ENCODE results near the gene VRK3. TPM values are rescaled to one million over a fixed set of nuclear protein-coding genes. Genes with fewer than 3 reads are reported as not detected.

Gene VRK3
- total and polyA plus RNA-seq, 2 of the 4 experiments (the other 2 are of a cell fraction) = 28.7 to 35.8 TPM

DNA sequence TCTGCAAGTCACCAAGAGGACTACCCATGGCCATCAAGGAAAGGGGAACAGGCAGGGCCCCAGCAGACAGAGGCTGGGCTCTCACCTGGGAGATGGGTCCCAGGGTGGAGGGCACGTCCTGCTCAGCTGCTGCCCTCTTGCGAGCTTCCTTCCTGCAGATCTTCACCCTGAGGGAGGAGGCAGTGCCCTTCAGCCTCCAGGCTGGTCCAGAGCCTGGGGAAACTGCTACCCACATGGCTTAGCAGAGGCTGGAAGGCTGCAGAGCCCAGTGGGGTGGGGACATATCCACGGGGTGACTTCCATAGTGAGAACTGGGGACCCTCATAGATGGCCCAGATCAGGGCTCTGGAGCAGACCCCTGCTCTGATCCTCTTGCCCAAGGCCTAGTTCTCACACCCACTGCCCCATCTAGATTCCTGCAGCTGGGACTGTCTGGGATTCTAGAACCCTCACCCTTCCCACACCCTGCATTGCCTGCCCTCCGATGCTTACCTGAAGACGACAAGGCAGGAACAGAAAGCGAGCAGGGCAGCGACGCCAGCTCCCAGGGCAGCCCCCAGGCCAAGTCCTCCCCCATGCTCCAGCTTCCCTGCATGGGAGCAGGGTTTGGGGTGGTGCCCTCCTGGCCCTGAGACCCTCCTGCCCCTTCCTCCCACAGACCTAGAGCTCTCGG is 73.2 kb downstream of the VRK3 start:
- Histone ChIP-seq H4K20me1 (ENCODE audit: insufficient read depth, low read length) (no peaks in the 10 kb centered on the region), H3K4me2 (ENCODE audit: low read depth, low read length) (no peak overlapping the region), H2BK5ac (ENCODE audit: low read depth, low read length, poor library complexity, severe bottlenecking) (no peak overlapping the region), H3K4me3 (ENCODE audit: insufficient read depth, low read depth, low read length) (no peak overlapping the region), H3K4me1 (ENCODE audit: control insufficient read depth, insufficient read depth, low read length) (no peaks in the 10 kb centered on the region), H2BK120ac (ENCODE audit: low read depth, low read length) (no peak overlapping the region), H2AK5ac (ENCODE audit: low read depth, low read length) (no peak overlapping the region), H4K5ac (ENCODE audit: low read depth, low read length) (no peak overlapping the region), H3K14ac (replicated peaks; ENCODE audit: low read depth, low read length) (no peak overlapping the region), H3K27ac (ENCODE audit: insufficient read depth, low read length) (no peak overlapping the region), H2AFZ (replicated peaks; ENCODE audit: low read length, poor library complexity) (no peak overlapping the region), H4K8ac (ENCODE audit: low read depth in 2 of 2, low read length in 2 of 2) (no peak overlapping the region), H3K79me1 (ENCODE audit: low read depth in 1 of 2, low read length in 2 of 2) (no peaks in the 10 kb centered on the region), H3K56ac (ENCODE audit: extremely low read depth, insufficient read depth, low read length) (no peak overlapping the region), H3K36me3 (ENCODE audit: control insufficient read depth, insufficient read depth, low read length) (no peaks in the 10 kb centered on the region), H3K9me3 (ENCODE audit: control insufficient read depth, insufficient read depth, low read length) (no peaks in the 10 kb centered on the region), H3K9ac (ENCODE audit: low read depth, low read length) (no peak overlapping the region), H2AK9ac (replicated peaks; ENCODE audit: low read depth, low read length, poor library complexity) (no peak overlapping the region), H3K27me3 (ENCODE audit: control insufficient read depth, insufficient read depth, low read length) (peaks cover 11% of the 10 kb centered on the region), H2BK15ac (ENCODE audit: low read depth, low read length) (no peak overlapping the region), H2BK20ac (ENCODE audit: low read depth, low read length) (no peak overlapping the region), H3K18ac (ENCODE audit: low read depth, low read length) (no peak overlapping the region), H4K91ac (ENCODE audit: insufficient read depth, low read depth, low read length) (no peak overlapping the region), H3K9me1 (ENCODE audit: insufficient read depth, low read length) (no peaks in the 10 kb centered on the region), H3K4ac (ENCODE audit: low read depth, low read length) (no peak overlapping the region), H3K23ac (ENCODE audit: low read depth, low read length) (no peak overlapping the region)
- TF ChIP-seq, protein P1, sequence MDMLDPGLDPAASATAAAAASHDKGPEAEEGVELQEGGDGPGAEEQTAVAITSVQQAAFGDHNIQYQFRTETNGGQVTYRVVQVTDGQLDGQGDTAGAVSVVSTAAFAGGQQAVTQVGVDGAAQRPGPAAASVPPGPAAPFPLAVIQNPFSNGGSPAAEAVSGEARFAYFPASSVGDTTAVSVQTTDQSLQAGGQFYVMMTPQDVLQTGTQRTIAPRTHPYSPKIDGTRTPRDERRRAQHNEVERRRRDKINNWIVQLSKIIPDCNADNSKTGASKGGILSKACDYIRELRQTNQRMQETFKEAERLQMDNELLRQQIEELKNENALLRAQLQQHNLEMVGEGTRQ (IDR thresholded peaks at IDR 0.05; ENCODE audit: low read depth, low read length) = no peak
- no peak for TF ChIP-seq FOS (IDR thresholded peaks at IDR 0.05; ENCODE audit: low read depth, low read length)
- TF ChIP-seq POLR2A (IDR thresholded peaks at IDR 0.05; ENCODE audit: low read depth, low read length) = no peak
- no peak for TF ChIP-seq SMC3 (IDR thresholded peaks at IDR 0.05; ENCODE audit: low read depth, low read length)
- CTCF ChIA-PET = no interaction called here
- ATAC-seq (ENCODE audit: low read depth) (no peak), DNase-seq (no peak)
- in situ Hi-C loops (cut with MboI; ENCODE audit: low sequenced_read_pairs) = no loop called here
- no TSS peak for BruUV-seq (replicated peaks)
- dilution Hi-C loops (cut with HindIII; ENCODE audit: low sequenced_read_pairs, unreplicated experiment) = no loop called here
- no CpG with 5 or more reads among the region's 9 CpGs for WGBS, 2 experiments (ENCODE audit: extremely low coverage in 2 of 2, insufficient read length in 1 of 2)
- intact Hi-C loops (cut with micrococcal nuclease) = no loop called here
- POLR2A ChIA-PET (ENCODE audit: unreplicated experiment) = no interaction called here

All from IMR-90 (cell line).